ENCODE data around the gene TMEM127. TPM values are rescaled to one million over a fixed set of nuclear protein-coding genes. Genes with fewer than 3 reads are reported as not detected.

TMEM127 gene
- total RNA-seq, 1 donor, result 55.0 TPM

GRCh38 chr2:96213379-96213778 is 52.4 kb downstream of the TMEM127 start:
- TF ChIP-seq CTCF (IDR thresholded peaks at IDR 0.05; ENCODE audit: extremely low read depth, low read depth, low read length), result no peak
- Histone ChIP-seq H3K79me2 (ENCODE audit: insufficient read depth, low read length) (peaks cover 34% of the 10 kb centered on the region), H4K20me1 (ENCODE audit: insufficient read depth, low read length) (peaks cover 3% of the 10 kb centered on the region), H3K27me3 (ENCODE audit: insufficient read depth, low read length) (no peaks in the 10 kb centered on the region), H3K27ac (ENCODE audit: low read depth, low read length) (no peak overlapping the region), H3K4me1 (ENCODE audit: insufficient read depth, low read length) (peaks cover 9% of the 10 kb centered on the region), H2AFZ (ENCODE audit: low read length) (no peak overlapping the region), H3K36me3 (ENCODE audit: insufficient read depth, low read length) (no peaks in the 10 kb centered on the region), H3K9me3 (ENCODE audit: low read depth, low read length) (no peaks in the 10 kb centered on the region), H3K4me3 (ENCODE audit: insufficient read depth, low read length) (no peak overlapping the region), H3K4me2 (ENCODE audit: insufficient read depth, low read length) (no peak overlapping the region)
- DNase-seq (ENCODE audit: insufficient read length, low spot score, missing footprints), result no peak

- no peaks in the 10 kb centered on the region for H3K36me3 ChIP-seq (ENCODE audit: insufficient read depth, low read length)
- TF ChIP-seq CTCF (IDR thresholded peaks at IDR 0.05; ENCODE audit: extremely low read depth, low read depth, low read length), result no peak
These were observed 53.5 kb downstream of the TMEM127 start for GRCh38 chr2:96212339-96212738.

GRCh38 chr2:96209729-96210085 is 56.1 kb downstream of the TMEM127 start:
- no peak for DNase-seq (ENCODE audit: insufficient read length, low spot score, missing footprints)
- H3K4me1 ChIP-seq (ENCODE audit: insufficient read depth, low read length), result peaks cover 32% of the 10 kb centered on the region
- peaks cover 67% of the 10 kb centered on the region for H3K79me2 ChIP-seq (ENCODE audit: insufficient read depth, low read length)
- no peak for TF ChIP-seq CTCF (IDR thresholded peaks at IDR 0.05; ENCODE audit: extremely low read depth, low read depth, low read length)
- H3K4me3 ChIP-seq (ENCODE audit: insufficient read depth, low read length), result peak overlapping the region; percentile 95
- H3K9me3 ChIP-seq (ENCODE audit: low read depth, low read length), result no peaks in the 10 kb centered on the region
- no peak overlapping the region for H2AFZ ChIP-seq (ENCODE audit: low read length)
- peaks cover 22% of the 10 kb centered on the region for H4K20me1 ChIP-seq (ENCODE audit: insufficient read depth, low read length)
- no peaks in the 10 kb centered on the region for H3K36me3 ChIP-seq (ENCODE audit: insufficient read depth, low read length)
- H3K27ac ChIP-seq (ENCODE audit: low read depth, low read length), result no peak overlapping the region
- H3K27me3 ChIP-seq (ENCODE audit: insufficient read depth, low read length), result no peaks in the 10 kb centered on the region
- H3K4me2 ChIP-seq (ENCODE audit: insufficient read depth, low read length), result peak overlapping the region; percentile 96

More at GRCh38 chr2:96212339-96212738, 53.5 kb downstream of the TMEM127 start:
- Histone ChIP-seq H3K9me3 (ENCODE audit: low read depth, low read length) (no peaks in the 10 kb centered on the region), H3K27ac (ENCODE audit: low read depth, low read length) (no peak overlapping the region), H3K4me2 (ENCODE audit: insufficient read depth, low read length) (no peak overlapping the region), H4K20me1 (ENCODE audit: insufficient read depth, low read length) (peaks cover 11% of the 10 kb centered on the region), H3K27me3 (ENCODE audit: insufficient read depth, low read length) (no peaks in the 10 kb centered on the region), H3K79me2 (ENCODE audit: insufficient read depth, low read length) (peaks cover 44% of the 10 kb centered on the region), H3K4me3 (ENCODE audit: insufficient read depth, low read length) (no peak overlapping the region), H2AFZ (ENCODE audit: low read length) (no peak overlapping the region), H3K4me1 (ENCODE audit: insufficient read depth, low read length) (peaks cover 9% of the 10 kb centered on the region)
- DNase-seq (ENCODE audit: insufficient read length, low spot score, missing footprints), result no peak

- peak overlapping the region; percentile 81 for H3K27ac ChIP-seq (ENCODE audit: low read depth, low read length)
- peak overlapping the region; percentile 96 for H3K4me2 ChIP-seq (ENCODE audit: insufficient read depth, low read length)
- H3K27me3 ChIP-seq (ENCODE audit: insufficient read depth, low read length), result no peaks in the 10 kb centered on the region
- peak overlapping the region; percentile 95 for H3K4me3 ChIP-seq (ENCODE audit: insufficient read depth, low read length)
- peaks cover 36% of the 10 kb centered on the region for H3K4me1 ChIP-seq (ENCODE audit: insufficient read depth, low read length)
- peak overlapping the region; percentile 6 for H2AFZ ChIP-seq (ENCODE audit: low read length)
- peaks cover 22% of the 10 kb centered on the region for H4K20me1 ChIP-seq (ENCODE audit: insufficient read depth, low read length)
- no peaks in the 10 kb centered on the region for H3K9me3 ChIP-seq (ENCODE audit: low read depth, low read length)
- no peak for DNase-seq (ENCODE audit: insufficient read length, low spot score, missing footprints)
- H3K36me3 ChIP-seq (ENCODE audit: insufficient read depth, low read length), result no peaks in the 10 kb centered on the region
- no peak for TF ChIP-seq CTCF (IDR thresholded peaks at IDR 0.05; ENCODE audit: extremely low read depth, low read depth, low read length)
- H3K79me2 ChIP-seq (ENCODE audit: insufficient read depth, low read length), result peaks cover 73% of the 10 kb centered on the region
These were observed 56.6 kb downstream of the TMEM127 start for GRCh38 chr2:96209011-96209728.

Data from osteoblast (primary cell).